GM12878 (cell line): ENCODE data around the gene RFX3. TPM values are rescaled to one million over a fixed set of nuclear protein-coding genes. Genes with fewer than 3 reads are reported as not detected.
A peak's percentile ranks its signal among the peaks of the same experiment; 100 is the strongest.

Experiments
- ATAC-seq: fragments of 200-7000 bp; cut with Tn5 transposase; 3 replicates; pipeline ENCODE4 v1.9.1; 2020; ENCODE audit warnings: mild to moderate bottlenecking, moderate library complexity
- BruUV-seq: library from RNA; stranded (reverse); fragments of 400-500 nt; replicated peaks from 2 replicates; lab custom pipeline; 2021; lab: Mats Ljungman, UMichigan
- CTCF ChIA-PET: fragments of 300-600 bp; sonication (Branson Sonifier 250); formaldehyde crosslinking; extraction: SDS; loops from one replicate; lab custom pipeline; 2021; ENCODE audit warnings: inconsistent platforms; lab: Yijun Ruan, JAX
- POLR2A ChIA-PET: fragments of 350-600 bp; formaldehyde crosslinking; extraction: SDS; loops from one replicate; lab custom pipeline; 2021; ENCODE audit warnings: inconsistent platforms; lab: Charles Lee
- RAD21 ChIA-PET: fragments of 300-600 bp; sonication (Branson Sonifier 250); formaldehyde crosslinking; loops from one replicate; lab custom pipeline; 2023; ENCODE audit warnings: antibody characterized with exemption; ENCODE audit not compliant: unreplicated experiment; lab: Charles Lee
- SMC1A ChIA-PET: fragments of 300-600 bp; sonication (Branson Sonifier 250); formaldehyde crosslinking; loops from one replicate; lab custom pipeline; 2023; ENCODE audit not compliant: unreplicated experiment, uncharacterized antibody; lab: Charles Lee
- DNase-seq: peaks from one replicate; pipeline ENCODE4 v3.0.0-alpha.2; 2011; ENCODE audit warnings: low read depth, low spot score
- FAIRE-seq: peaks from 3 replicates; lab custom pipeline; 2011; peaks lifted over from hg19 to GRCh38; lab: Jason Lieb, UNC
- H2AFZ ChIP-seq: 2 replicates; pipeline ENCODE4 v1.6.0; 2011; ENCODE audit warnings: low read depth, low read length, control low read depth; ENCODE audit not compliant: control insufficient read depth
- H3K27ac ChIP-seq: 2 replicates; pipeline ENCODE4 v1.5.1; 2011; ENCODE audit warnings: control low read depth; ENCODE audit not compliant: control insufficient read depth, insufficient read depth
- H3K27me3 ChIP-seq, 2 experiments: replicated peaks in 1 of 2; 2 replicates each; pipeline versions ENCODE4 v1.6.0 to v1.6.1; 2011; ENCODE audit warnings: low read length in 1 of 2; ENCODE audit not compliant: control insufficient read depth in 2 of 2, insufficient read depth in 2 of 2
- H3K36me3 ChIP-seq, 2 experiments: 2 replicates each; pipeline ENCODE4 v1.5.1; 2011; ENCODE audit warnings: low read length in 1 of 2; ENCODE audit not compliant: control insufficient read depth in 2 of 2, insufficient read depth in 2 of 2
- H3K4me1 ChIP-seq: 2 replicates; pipeline ENCODE4 v1.6.1; 2011; ENCODE audit warnings: mild to moderate bottlenecking, low read length, moderate library complexity, mixed read lengths; ENCODE audit not compliant: control insufficient read depth, insufficient read depth
- H3K4me2 ChIP-seq: 2 replicates; pipeline ENCODE4 v1.6.0; 2011; ENCODE audit warnings: control low read depth; ENCODE audit not compliant: control insufficient read depth, insufficient read depth
- H3K4me3 ChIP-seq: fragments of 200-600 bp; sonication (generic); 2 replicates; pipeline ENCODE4 v1.5.1; 2016
- H3K79me2 ChIP-seq: 2 replicates; pipeline ENCODE4 v1.6.0; 2011; ENCODE audit warnings: low read length; ENCODE audit not compliant: control insufficient read depth, insufficient read depth
- H3K9ac ChIP-seq: 2 replicates; pipeline ENCODE4 v1.8.0; 2011; ENCODE audit warnings: low read length, control low read depth, mixed read lengths; ENCODE audit not compliant: control insufficient read depth, insufficient read depth
- H3K9me3 ChIP-seq: replicated peaks from 3 replicates; pipeline ENCODE4 v1.5.1; 2011; ENCODE audit warnings: mild to moderate bottlenecking, low read length; ENCODE audit not compliant: control insufficient read depth, insufficient read depth
- H4K20me1 ChIP-seq: 2 replicates; pipeline ENCODE4 v1.6.0; 2011; ENCODE audit not compliant: control insufficient read depth, insufficient read depth
- BRCA1 ChIP-seq: IDR thresholded peaks from 2 replicates; pipeline ENCODE4 v1.6.1; 2011; ENCODE audit warnings: low read depth, low read length, improper control_type of control experiment
- GABPA ChIP-seq: IDR thresholded peaks from 2 replicates; pipeline ENCODE4 v1.6.1; 2014; ENCODE audit warnings: antibody characterized with exemption, low read depth, mild to moderate bottlenecking, inconsistent platforms
- JUNB ChIP-seq: IDR thresholded peaks from 2 replicates; pipeline ENCODE4 v1.6.1; 2016; ENCODE audit warnings: antibody characterized with exemption, mild to moderate bottlenecking
- KDM1A ChIP-seq: fragments of 200-600 bp; sonication (generic); IDR thresholded peaks from 2 replicates; pipeline ENCODE4 v1.6.1; 2016; ENCODE audit warnings: borderline replicate concordance
- NBN ChIP-seq: fragments of 450-650 bp; IDR thresholded peaks from 2 replicates; pipeline ENCODE4 v1.6.1; 2016
- POLR2A ChIP-seq: IDR thresholded peaks from 2 replicates; pipeline ENCODE4 v1.6.1; 2011; ENCODE audit warnings: low read depth, mild to moderate bottlenecking, low read length
- POLR2AphosphoS5 ChIP-seq: IDR thresholded peaks from 2 replicates; pipeline ENCODE4 v1.6.1; 2011; ENCODE audit warnings: mild to moderate bottlenecking, low read length, inconsistent platforms
- RAD51 ChIP-seq: fragments of 450-650 bp; IDR thresholded peaks from 2 replicates; pipeline ENCODE4 v1.6.1; 2016; ENCODE audit warnings: moderate library complexity, mild to moderate bottlenecking, inconsistent platforms
- SRF ChIP-seq, 2 experiments: IDR thresholded peaks; 2 replicates each; pipeline ENCODE4 v1.6.1; 2011; ENCODE audit warnings: low read depth in 2 of 2, low read length in 2 of 2, mild to moderate bottlenecking in 1 of 2, moderate library complexity in 1 of 2
- SUPT20H ChIP-seq: IDR thresholded peaks from 2 replicates; pipeline ENCODE4 v1.6.1; 2011; ENCODE audit warnings: low read depth, mild to moderate bottlenecking, low read length, moderate library complexity, borderline replicate concordance; ENCODE audit not compliant: control insufficient read depth
- TAF1 ChIP-seq: IDR thresholded peaks from 2 replicates; pipeline ENCODE4 v1.6.1; 2011; ENCODE audit warnings: mild to moderate bottlenecking, low read depth, low read length, borderline replicate concordance
- TCF12 ChIP-seq: IDR thresholded peaks from 2 replicates; pipeline ENCODE4 v1.6.1; 2011; ENCODE audit warnings: low read depth, mild to moderate bottlenecking, low read length
- YY1 ChIP-seq: IDR thresholded peaks from 2 replicates; pipeline ENCODE4 v1.6.1; 2011; ENCODE audit warnings: low read depth, mild to moderate bottlenecking, low read length
- ZBTB40 ChIP-seq: fragments of 450-650 bp; IDR thresholded peaks from 2 replicates; pipeline ENCODE4 v1.6.1; 2016; ENCODE audit warnings: mild to moderate bottlenecking, moderate library complexity, borderline replicate concordance
- ZNF207 ChIP-seq: fragments of 450-650 bp; IDR thresholded peaks from 2 replicates; pipeline ENCODE4 v1.6.1; 2014; ENCODE audit warnings: antibody characterized with exemption, mild to moderate bottlenecking, borderline replicate concordance
- WGBS: methylation state at CpG from one replicate; pipeline ENCODE4 v1.1.6; 2016; ENCODE audit warnings: low lambda C conversion rate; ENCODE audit not compliant: insufficient replicate concordance, insufficient coverage; ENCODE audit errors: missing lambda C conversion rate; 5-methylcytosine and 5-hydroxymethylcytosine counted together
- in situ Hi-C: fragments of 300-500 bp; cut with MboI; formaldehyde crosslinking; loops from 9 replicates; pipeline ENCODE4 v1.14.3; 2018; ENCODE audit warnings: mixed read lengths
- intact Hi-C: fragments of 100-400 bp; cut with micrococcal nuclease; formaldehyde crosslinking; loops from one replicate; pipeline ENCODE4 v1.14.2; 2022; ENCODE audit not compliant: unreplicated experiment
- polyA plus RNA-seq, 11 experiments: library from polyadenylated mRNA; depleted of rRNA in 4 of 11; unstranded in 6 of 11; stranded (reverse) in 5 of 11; fragments of >200 nt; fragmentation: Nextera tagmentation in 4 of 11; fragmentation: Illumina TruSeq in 1 of 11; extraction: Ambion mirVana in 4 of 11; extraction: Trizol in 1 of 11; gene quantifications; 1 replicate in 1 of 11; 2 replicates in 10 of 11; pipeline versions ENCODE4 v1.2.1 to v1.2.3, GENCODE V29; 2011 to 2016; ENCODE audit warnings: inconsistent platforms in 2 of 11, missing spikeins in 2 of 11, low read depth in 1 of 11
- total RNA-seq, 4 experiments: library from RNA; depleted of rRNA in 3 of 4; stranded (reverse); fragments of >200 nt in 3 of 4; fragmentation: Illumina TruSeq in 1 of 4; extraction: Trizol in 1 of 4; gene quantifications; 2 replicates each; pipeline versions ENCODE4 v1.2.1 to v1.2.3, GENCODE V29; 2013 to 2021
- TF ChIP-seq, protein P1 (sequence below): fragments of 450-650 bp; IDR thresholded peaks from 2 replicates; pipeline ENCODE4 v1.6.1; 2016; ENCODE audit warnings: mild to moderate bottlenecking
- TF ChIP-seq, protein P2 (sequence below): IDR thresholded peaks from 2 replicates; pipeline ENCODE4 v1.6.1; 2011; ENCODE audit warnings: low read depth, low read length, improper control_type of control experiment, borderline replicate concordance

The RFX3 gene
- total and polyA plus RNA-seq, 10 of the 15 experiments (the other 5 are each of a cell fraction or from before 2014, with no cell fraction given), result 1.2 to 26.4 (median 6.7) TPM

DNA sequence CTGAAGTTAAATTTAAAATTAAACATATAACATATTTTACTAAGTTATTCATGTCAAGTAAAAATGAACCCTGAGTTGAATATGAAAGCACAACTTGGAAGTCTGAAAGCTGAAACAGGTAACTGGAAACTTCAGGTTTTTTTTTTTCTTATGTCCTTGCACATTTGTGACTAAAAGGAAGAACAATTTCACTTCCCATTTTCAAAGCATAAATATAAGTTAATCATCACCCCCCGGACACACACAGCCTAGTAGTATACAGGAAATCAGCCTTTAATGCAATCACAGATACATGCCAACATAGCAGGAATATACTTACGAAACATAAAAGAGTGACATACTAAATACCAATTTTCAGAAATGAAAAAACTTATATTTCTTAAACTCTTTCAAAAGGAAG, 225.9 kb downstream of the RFX3 start:
- intact Hi-C loops (loop anchor here (2.0 to 10.0 kb wide), 3 partner anchors 65 to 227 kb away; partner anchors contain the start of gene RFX3), in situ Hi-C loops (no loop called here)
- FAIRE-seq, result peak; percentile 83
- Histone ChIP-seq H3K79me2 (no peaks in the 10 kb centered on the region), H3K4me1 (peaks cover 8% of the 10 kb centered on the region; the same call in 1 of the 2 replicates), H2AFZ (no peak overlapping the region), H3K36me3 (no peaks in the 10 kb centered on the region), H3K27ac (no peak overlapping the region; the same call in 1 of the 2 replicates), H4K20me1 (no peaks in the 10 kb centered on the region), H3K27me3 (no peaks in the 10 kb centered on the region), H3K9me3 (no peaks in the 10 kb centered on the region; the same call in 2 of the 3 replicates), H3K9ac (no peak overlapping the region), H3K4me2 (peak overlapping the region; percentile 13; the same call in 1 of the 2 replicates), H3K4me3 (no peak overlapping the region)
- ChIA-PET CTCF (no interaction called here), RAD21 (interaction anchor here (0.7 to 0.9 kb wide), 2 partner anchors 29 to 31 kb away, joined by 3 read pairs; no protein-coding TSS in a partner anchor), POLR2A (no interaction called here), SMC1A (interaction anchor here (0.6 to 1.5 kb wide), 3 partner anchors 18 to 406 kb away, joined by 3 to 6 read pairs (median 4); no protein-coding TSS in a partner anchor)
- no TSS peak for BruUV-seq
- WGBS, result 17% methylated on average over 2 of the region's 2 CpGs
- DNase-seq, result peak; percentile 71
- peak; percentile 99 for ATAC-seq
- no peak for TF ChIP-seq YY1
- TF ChIP-seq RAD51, result no peak
- no peak for TF ChIP-seq ZBTB40
- peak; percentile 66 for TF ChIP-seq JUNB
- no peak for TF ChIP-seq BRCA1
- TF ChIP-seq SUPT20H, result no peak
- no peak for TF ChIP-seq POLR2AphosphoS5
- TF ChIP-seq SRF (IDR thresholded peaks at IDR 0.05; ENCODE audit: low read depth in 2 of 2, low read length in 2 of 2), result no peak
- TF ChIP-seq TAF1, result no peak
- TF ChIP-seq NBN, result no peak
- TF ChIP-seq GABPA, result no peak
- no peak for TF ChIP-seq ZNF207
- TF ChIP-seq TCF12, result no peak
- no peak for TF ChIP-seq KDM1A
- TF ChIP-seq, protein P1, sequence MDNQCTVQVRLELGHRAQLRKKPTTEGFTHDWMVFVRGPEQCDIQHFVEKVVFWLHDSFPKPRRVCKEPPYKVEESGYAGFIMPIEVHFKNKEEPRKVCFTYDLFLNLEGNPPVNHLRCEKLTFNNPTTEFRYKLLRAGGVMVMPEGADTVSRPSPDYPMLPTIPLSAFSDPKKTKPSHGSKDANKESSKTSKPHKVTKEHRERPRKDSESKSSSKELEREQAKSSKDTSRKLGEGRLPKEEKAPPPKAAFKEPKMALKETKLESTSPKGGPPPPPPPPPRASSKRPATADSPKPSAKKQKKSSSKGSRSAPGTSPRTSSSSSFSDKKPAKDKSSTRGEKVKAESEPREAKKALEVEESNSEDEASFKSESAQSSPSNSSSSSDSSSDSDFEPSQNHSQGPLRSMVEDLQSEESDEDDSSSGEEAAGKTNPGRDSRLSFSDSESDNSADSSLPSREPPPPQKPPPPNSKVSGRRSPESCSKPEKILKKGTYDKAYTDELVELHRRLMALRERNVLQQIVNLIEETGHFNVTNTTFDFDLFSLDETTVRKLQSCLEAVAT, result no peak
- no peak for TF ChIP-seq POLR2A
- TF ChIP-seq, protein P2, sequence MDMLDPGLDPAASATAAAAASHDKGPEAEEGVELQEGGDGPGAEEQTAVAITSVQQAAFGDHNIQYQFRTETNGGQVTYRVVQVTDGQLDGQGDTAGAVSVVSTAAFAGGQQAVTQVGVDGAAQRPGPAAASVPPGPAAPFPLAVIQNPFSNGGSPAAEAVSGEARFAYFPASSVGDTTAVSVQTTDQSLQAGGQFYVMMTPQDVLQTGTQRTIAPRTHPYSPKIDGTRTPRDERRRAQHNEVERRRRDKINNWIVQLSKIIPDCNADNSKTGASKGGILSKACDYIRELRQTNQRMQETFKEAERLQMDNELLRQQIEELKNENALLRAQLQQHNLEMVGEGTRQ, result no peak
